HG03135 (cell line): ENCODE measurements around the gene LETM1.

Experiments
- ATAC-seq: cut with Tn5 transposase; IDR thresholded peaks from one replicate; pipeline ENCODE4 v1.9.1; 2021; ENCODE audit warnings: mild to moderate bottlenecking, moderate library complexity; ENCODE audit not compliant: unreplicated experiment

The LETM1 gene

DNA sequence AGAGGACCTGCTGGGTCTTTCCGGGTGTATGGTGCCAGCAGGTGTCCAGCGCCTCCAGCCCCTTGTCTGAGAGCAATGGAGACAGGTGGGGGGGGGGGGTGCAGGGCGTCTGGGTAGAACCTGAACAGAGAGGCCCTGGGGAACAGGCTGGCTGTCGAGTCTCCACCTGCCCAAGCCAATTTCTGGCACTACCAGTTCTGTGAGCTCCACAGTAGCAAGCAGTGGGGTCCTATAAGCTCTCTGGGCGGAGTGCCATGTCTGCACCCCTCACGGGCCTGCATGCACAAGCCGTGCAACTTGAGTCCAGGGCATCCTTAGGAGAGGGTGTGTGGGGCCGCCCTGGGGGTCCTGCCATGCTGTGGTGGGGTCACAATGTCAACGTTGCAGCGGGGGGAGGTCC lies 72.9 kb downstream of the LETM1 start:
- ATAC-seq = no peak

DNA sequence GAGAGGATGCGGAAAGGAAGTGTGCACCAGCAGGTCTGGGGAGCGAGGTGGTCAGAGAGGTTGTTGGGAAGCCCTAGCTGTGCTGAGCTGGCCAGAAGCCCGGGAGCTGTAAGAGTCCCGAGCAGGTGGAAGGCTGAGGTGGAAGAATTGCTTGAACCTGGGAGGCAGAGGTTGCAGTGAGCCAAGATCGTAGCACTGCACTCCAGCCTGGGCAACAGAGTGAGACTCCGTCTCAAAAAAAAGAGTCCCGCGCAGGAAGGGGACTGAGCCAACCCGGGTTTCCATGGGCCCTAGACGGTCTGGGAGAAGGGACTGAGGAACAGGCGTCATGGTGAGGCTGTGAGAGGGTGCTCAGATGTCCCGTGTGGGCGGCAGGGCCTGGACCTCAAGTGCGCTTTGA lies 75.5 kb downstream of the LETM1 start:
- ATAC-seq = no peak

DNA sequence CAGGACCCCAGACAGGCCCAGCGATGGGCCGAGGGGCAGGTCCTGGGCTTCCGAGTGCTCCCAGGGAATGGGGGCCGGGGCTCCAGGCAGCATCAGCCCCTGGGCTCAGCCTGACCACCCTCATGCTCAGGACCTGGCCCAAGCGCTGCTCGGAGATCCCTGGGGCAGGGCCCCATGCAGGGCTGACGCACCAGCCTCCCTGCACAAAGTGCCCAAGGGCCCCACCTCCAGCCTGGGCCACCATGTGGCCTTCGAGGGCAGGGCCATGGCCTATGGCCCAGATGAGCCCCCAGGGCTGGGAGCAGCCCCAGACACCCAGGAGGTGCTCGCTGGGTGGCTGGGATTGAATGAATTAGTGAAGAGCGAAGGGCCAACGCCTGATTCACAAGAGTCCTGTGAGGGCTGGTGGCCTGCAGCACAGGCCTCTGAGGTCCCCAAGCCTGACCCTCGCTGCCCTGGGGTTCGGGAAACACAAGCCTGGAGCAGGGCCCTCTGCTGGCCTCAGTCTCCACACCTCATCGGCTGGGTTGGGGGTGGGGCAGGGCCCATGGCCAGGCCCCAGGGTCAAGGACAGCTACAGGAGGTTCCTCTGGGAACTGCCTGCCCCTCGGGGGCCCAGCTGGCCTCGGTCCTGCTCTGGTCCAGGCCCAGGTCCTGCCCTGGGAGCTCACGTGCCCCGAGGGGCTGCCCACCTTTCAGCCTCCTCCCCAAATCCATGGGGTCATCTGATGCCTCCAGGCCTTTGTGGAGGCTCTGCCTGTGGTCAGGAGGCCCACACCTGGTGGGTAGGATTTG lies 76.2 kb downstream of the LETM1 start:
- no peak for ATAC-seq

DNA sequence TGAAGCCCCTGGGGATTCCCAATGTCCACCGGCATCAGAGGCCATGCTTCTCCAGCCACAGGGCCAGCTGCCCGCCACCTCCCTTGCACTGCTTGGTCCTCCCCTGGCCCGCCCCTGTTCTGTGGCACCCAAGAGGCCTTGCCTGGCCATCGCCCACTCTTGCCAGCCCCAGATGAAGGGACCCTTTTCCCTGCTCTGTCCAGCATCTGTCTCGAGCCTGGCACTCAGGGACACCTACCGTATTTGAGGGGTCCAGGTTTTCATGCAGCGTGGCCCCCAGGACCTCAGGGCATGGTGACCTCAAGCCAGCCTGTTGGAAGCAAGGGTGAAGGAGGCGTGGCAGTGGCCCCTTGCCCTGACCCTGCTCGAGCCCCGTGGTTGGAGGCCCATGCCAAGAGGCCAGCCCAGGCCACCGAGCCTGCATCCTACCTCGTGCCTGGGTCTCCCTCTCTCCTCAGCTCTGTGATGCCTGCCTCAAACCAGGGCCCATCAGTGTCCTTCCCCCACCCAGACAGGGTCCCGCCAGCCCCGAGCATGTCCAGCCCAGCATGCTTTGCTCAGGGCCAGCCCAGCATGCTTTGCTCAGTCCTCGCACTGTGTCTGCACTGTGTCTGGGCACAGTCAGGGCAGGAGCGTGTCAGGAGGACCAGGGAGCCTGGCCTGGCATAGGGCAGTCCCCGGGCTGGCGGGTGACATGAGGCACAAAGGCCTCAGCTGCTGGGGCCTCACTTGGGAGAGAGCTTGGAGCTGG lies 77.1 kb downstream of the LETM1 start:
- no peak for ATAC-seq

DNA sequence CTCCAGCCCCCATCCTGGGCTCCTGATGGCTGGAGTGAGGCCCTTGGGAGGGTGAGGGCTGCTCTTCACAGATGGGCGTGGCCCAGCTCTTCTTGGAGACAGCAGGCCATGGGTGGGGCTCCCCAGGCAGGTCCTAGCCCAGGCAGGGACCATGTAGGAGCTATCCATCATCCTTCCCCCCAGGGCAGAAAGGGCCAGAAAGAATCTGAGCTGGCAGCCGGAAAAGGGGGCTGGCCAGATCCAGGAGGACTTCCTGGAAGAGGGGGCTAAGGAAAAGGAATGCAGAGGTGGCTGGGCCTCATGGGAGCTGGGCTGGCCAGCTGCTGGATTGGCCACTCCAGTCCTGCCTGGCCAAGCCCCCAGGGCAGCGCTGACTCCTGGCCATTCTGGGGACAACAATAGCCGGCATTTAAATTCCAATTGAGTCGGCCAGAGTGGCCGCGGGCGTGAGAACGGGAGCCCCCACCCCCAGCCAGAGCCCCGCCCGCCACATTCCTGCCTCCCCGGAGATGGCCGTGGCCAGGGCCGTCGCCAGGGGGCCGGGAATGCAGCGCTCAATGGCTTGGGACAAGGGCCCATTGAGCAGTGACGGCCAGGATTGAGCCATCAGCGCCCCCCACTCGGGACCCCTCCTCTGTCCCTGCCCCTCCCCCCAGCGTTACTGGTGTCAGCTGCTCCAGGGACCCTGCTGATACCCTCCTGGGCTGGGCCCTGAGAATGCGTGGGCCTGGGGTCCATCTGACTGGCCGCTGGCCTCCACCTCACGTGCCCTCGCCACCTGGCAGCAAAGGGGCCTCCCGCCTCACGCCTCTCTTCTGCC lies 77.9 kb downstream of the LETM1 start:
- no peak for ATAC-seq

DNA sequence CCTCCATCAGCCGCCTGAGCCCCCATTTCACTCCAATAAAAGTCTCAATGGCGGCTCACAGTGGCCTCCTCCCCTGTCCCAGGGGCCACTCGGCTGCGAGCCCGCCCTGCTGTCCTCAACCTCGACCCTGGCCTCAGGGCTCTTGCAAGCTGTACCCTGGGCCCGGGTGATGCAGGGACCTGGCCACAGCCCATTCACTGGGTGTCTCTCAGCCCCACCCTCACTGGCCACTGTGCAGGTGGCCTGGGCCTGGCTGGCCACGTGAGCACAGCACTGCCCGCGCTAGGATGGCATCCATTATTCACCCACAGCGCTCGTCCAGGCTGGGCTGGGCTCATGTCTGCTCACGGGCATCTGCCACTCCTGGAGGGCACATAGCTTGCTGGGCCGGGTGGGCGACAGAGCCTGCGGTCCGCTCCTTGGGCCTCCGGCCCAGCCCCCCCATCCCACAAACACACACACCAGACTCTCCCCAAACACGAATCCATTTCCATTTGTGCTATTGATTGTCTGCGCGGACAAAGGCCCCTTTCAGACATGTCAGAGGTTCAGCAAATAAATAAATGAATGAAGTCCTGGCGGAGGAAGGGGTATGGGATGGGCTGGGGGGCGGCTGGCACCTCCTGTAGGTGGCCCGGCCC lies 79.3 kb downstream of the LETM1 start:
- no peak for ATAC-seq

DNA sequence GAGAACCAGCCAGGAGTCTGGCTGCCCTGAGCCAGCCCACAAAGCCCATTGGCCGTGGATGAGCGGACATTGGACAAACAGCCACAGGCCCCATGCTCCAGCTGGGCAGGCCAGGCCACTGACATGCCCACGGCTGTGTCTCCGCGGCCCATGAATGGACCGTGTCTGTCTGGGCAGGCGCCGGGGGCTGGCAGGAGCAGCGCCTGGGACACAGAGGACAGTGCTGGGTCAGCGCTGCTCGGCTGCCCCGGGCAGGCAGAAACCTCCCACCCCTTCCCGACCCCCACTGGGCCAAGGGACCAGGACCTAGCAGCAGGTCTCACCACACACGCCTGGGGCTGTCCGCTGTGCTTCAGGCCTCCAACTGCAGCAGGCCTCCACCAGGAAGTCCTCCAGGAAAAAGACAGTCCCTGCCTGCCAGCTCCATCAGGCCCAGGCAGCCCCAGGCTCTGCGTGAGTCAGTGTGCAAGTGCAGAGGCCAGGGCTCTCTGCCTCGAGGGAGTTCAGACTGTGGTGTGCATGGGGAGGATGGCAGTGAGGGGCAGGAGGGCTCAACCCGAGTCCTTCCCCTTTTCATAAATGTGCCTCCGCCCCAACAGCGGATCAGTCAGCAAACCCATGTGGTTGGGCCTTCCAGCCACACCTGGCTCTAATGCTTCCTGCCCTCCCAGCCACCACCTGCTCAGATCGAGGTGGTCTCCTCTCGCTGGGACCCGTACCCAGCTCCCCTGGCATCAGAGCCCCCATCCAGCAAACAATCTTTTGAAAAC lies 80.0 kb downstream of the LETM1 start:
- no peak for ATAC-seq

DNA sequence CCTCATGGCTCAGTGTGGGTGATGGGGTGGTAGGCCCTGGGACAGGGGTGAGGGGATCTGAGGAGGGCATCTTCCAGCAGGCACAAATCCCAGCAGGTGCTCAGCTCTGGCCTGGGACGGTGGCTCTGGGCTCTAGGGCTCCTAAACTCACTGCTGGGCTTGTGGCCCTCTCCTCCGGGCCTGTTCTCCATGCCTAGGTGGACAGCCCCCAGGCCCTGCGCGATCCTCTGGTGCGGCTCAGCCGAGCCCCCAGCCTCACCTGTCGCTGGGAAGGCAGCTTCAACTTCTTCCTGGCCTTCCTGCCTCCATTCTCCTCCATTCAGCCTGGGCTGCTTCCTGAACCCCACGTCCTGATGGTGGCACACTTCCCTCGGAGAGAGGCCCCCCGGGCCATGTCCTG lies 82.2 kb downstream of the LETM1 start:
- ATAC-seq = no peak

DNA sequence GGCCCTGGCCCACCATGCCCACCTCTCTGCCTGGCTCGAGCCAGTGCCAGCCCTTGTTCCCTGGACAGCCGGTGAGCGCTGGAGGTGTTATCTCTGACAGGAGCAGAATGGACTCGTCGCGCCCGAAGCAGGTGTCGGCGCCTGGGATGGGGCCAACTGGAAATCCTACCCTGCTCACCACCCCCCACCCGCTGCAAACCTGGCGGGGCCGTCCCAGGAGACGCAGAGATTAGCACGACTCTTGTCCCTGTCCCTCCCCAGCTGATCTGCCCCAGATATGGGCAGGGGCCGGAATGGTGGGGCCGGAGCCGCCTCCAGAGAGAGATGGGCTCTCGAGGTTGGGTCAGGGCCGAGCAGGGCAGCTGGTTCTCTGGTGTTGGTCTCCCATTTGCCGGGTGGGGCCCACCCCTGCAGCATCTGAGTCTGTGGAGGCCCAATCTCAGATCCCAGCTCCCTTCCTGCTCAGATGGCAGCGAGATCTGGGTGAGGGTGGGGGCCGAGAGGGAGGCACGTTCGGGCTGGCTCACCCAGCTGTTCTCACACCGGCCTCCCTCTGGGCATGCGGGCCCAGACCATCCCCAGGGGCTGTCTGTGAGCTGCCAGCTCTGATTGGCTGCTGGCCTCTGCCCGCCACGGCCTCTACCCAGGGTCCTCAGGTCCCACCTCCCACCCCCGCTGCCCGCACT lies 83.0 kb downstream of the LETM1 start:
- ATAC-seq = no peak

DNA sequence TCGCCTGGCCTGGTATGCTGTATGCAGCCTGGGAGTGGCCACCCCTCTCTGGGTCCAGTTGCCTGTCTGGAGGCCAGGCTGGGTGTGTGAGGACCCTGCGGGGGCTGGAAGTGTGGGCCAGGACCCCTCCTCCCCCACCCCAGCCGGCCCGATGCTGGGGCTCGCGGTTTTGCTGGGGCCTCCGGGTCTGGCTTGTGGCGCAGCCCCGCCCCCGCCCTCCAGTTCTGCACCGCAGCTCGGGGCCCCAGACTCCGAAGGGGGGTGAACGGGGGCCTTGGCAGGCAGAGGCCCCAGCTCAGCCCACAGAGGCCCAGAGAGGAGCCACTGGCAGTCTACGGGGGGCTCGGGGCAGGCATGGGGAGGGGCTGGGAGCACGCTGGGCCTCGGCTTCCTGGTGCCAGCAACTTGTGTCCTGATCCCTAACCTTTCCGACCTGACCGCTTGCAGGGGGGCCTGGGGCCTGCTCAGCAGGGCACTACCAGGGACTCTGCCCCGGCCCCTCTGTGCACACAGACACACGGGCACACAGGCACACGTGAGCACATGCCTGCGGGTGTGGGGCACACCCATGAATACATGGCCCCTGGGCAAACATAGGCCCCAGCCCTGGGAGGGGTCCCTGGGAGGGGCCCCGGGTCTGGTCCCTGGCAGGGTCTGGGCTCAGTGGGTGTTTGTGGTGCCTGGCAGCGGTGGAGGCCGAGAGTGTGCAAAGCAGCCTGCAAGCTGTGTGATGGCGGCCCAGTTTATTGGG lies 84.2 kb downstream of the LETM1 start:
- no peak for ATAC-seq

DNA sequence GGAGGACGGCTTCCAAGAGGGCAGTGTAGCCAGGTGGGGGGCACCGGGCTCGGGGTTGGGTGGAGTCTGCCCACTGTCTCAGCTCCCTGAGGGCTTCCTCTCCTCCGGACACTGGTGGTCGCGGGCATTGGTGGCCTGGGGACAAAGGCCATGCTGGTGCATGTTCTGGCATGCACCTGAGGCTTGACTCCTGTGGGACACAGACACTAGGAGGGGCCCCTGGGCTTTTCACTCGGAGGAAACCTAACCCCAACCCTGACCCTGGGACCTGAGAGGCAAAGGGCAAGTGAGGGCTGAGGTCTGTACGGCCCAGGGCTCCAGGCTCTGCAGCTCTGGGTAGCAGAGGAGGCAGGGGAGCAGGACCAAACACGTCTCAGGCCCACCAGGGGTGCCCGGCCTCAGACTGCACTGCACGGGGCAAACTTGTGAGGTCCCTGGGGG lies 85.1 kb downstream of the LETM1 start:
- ATAC-seq = no peak

DNA sequence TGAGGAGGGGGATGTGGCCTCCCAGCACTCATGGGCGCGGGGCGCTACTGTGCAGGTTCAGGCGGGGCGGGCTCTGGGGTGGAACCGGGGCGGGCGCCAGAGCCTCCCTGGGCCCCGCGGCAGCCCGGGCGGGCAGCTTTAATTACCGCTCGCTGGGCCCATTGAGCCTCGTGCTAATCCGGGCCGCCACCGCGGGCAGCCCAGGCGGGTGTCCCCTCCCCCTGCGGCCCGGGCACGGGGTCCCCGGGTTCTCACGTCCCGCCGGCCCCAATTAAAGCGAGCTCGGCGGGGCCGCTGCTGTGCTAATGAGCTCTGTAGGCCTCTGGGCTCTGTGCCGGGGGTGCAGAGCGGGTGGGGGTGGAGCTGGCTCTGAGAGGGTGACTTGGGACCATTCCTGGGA lies 85.7 kb downstream of the LETM1 start:
- no peak for ATAC-seq

DNA sequence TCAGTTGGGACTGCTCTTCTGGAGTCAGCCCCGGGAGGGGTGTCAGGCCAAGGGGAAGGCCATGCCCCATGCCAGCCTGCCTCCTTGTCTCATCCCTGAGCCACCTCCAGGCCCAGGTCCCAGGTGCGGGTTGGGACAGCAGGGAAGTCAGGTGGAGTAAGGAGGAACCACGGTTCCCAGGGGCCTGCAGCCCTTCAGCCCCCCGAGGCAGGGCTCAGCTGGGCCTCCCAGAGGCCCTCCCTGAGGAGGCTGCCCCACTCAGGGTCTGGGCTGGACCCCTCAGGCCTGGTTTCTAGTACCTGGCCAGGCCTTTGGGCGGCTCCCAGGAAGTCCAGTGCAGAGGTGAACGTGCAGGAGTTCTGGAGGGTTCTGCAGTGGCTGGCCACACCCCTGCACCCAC lies 86.3 kb downstream of the LETM1 start:
- ATAC-seq = no peak

DNA sequence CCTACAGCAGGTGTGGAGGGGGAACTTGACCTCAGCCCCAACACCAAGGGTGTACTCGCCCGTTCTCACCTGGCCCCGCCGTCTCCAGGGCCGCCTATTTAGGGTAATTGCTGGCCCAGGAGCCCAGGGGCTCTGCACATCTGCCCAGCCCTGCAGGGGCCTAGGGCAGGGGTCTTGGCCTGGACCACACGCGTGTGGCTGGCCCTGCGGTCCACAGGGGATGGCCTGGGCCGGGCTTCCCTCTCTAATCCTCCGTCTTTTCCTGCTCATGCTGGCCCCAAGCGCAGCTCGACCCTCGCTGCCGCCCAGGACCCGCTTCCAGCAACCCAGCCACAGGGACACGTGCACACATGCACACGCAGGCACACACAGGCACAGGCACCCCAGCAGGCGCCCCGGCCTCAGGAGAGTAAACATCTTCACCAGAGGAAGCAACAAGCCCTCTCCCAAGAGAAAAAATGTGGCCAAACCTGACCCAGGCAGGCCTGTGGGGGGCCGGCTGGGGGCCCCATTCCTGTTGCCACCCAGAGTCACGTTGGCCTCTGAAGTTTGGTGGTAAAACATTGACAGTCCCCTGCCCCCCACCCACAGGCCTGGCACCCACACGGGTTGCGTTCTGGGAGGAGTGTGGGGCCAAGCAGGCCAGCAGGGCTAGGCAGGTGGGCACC lies 87.5 kb downstream of the LETM1 start:
- ATAC-seq = no peak

DNA sequence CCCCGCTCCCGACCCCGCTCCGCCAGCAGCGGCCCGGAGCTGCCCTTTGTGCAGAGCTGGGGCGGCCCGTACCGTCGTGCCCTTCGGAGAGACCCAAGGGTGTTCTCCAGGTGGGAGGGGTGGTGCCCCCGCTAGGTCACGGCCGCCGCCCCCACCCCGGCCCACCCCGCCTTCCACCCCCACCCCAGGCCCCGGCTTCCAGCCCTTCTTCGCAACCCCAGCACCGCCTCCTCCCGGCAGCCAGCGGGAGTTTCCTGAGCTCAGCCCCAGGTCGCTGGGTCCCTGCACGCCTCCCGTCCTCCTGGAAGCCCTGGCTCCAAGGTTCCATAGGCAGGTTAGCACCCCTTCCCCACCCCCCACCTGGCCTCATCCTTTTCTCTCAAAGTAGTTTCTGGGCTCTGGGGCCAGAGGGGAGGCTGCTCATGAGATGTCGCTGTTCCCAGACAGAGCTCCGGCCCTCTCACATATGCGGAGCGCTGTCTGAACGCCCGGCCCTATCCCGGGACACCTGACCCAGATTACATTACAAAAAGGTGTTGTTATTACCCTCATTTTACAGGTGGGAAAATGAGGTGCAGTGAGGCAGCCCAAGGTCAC lies 88.1 kb downstream of the LETM1 start:
- no peak for ATAC-seq

DNA sequence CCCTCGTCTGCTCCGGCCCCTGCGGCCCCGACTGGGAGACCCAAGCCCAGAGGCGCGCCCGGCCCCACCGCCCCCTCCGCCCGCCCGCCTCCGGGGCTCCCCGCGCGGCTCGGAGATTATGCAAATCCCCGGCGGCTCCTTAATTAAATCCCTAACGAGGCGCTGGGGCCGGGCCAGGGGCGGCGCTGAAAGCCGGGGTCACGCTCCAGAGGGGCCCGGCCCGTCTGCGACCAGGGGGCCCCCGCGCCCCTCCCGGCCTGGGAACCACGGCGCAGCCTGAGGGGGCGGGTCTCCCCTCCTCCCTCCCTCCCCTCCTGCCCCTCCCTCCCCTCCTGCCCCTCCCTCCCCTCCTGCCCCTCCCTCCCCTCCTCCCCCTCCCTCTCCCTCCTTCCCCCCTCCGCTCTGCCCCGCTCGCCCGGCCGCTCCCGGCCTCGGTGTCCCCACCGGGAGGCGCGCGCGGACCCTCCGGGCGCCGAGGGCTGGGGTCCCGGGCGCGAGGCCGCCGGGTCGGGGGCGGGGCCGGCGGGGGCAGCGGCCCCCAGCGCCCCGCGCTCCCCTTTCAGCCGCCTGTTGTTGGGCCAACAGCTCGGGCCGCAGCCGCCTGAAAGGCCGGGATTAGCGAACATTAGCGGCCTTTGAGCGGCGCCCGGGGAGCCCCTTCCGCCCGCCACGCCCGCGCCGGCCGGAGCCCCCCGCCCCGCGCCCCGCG lies 88.7 kb downstream of the LETM1 start:
- no peak for ATAC-seq
